Mesodermal cell (in vitro differentiated cells): ENCODE measurements around the gene IL1R1.
"Not testable (repeated sequence)": the region's sequence is repeated elsewhere in the genome, so short reads cannot be mapped to it uniquely, and the experiment has no call there.

Experiments used
- H3K27ac ChIP-seq: 2 replicates; pipeline ENCODE4 v1.7.0; 2013; ENCODE audit warnings: mild to moderate bottlenecking, low read depth, low read length, moderate library complexity; ENCODE audit not compliant: severe bottlenecking
- H3K36me3 ChIP-seq: 2 replicates; pipeline ENCODE4 v1.7.1; 2013; ENCODE audit warnings: mild to moderate bottlenecking, low read length, moderate library complexity; ENCODE audit not compliant: control insufficient read depth, insufficient read depth
- H3K4me1 ChIP-seq: one replicate; pipeline ENCODE4 v1.7.1; 2013; ENCODE audit warnings: mild to moderate bottlenecking, low read length; ENCODE audit not compliant: insufficient read depth, control insufficient read depth, poor library complexity, severe bottlenecking
- H3K4me3 ChIP-seq: 2 replicates; pipeline ENCODE4 v1.7.0; 2013; ENCODE audit warnings: low read length, control low read depth, mild to moderate bottlenecking; ENCODE audit not compliant: insufficient read depth, poor library complexity, severe bottlenecking; ENCODE audit errors: extremely low read depth
- H3K9me3 ChIP-seq: 2 replicates; pipeline ENCODE4 v1.7.1; 2013; ENCODE audit warnings: mild to moderate bottlenecking, low read length, moderate library complexity; ENCODE audit not compliant: control insufficient read depth
- WGBS, 2 experiments: methylation state at CpG; one replicate each; pipeline ENCODE4 v1.1.5; 2013; ENCODE audit warnings: missing lambda C conversion rate in 2 of 2; ENCODE audit not compliant: insufficient coverage in 2 of 2; 5-methylcytosine and 5-hydroxymethylcytosine counted together

IL1R1 gene

DNA sequence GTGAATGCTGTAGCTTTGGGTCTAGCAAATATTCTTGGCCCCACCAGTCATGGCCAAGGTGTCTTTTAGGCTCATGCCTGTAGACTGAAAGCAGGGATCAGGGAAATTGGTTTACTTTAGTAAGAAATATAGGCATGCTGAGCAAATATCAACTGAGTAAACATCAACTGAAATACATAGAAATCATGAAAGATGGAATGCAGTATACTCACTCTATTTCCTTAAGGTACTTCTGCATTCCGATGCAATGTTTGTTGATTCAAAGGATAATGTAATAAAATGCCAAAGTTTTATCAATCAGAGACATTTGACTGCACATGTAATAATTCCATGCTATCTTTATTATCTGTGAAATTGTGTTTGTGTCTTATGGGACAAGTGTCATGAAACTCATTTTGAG lies 19.6 kb upstream of the IL1R1 start:
- Histone ChIP-seq H3K4me3 (no peak overlapping the region), H3K4me1 (peaks cover 6% of the 10 kb centered on the region), H3K36me3 (no peaks in the 10 kb centered on the region), H3K27ac (no peak overlapping the region), H3K9me3 (no peaks in the 10 kb centered on the region)
- no CpG with 5 or more reads among the region's 1 CpG for WGBS, 2 experiments

DNA sequence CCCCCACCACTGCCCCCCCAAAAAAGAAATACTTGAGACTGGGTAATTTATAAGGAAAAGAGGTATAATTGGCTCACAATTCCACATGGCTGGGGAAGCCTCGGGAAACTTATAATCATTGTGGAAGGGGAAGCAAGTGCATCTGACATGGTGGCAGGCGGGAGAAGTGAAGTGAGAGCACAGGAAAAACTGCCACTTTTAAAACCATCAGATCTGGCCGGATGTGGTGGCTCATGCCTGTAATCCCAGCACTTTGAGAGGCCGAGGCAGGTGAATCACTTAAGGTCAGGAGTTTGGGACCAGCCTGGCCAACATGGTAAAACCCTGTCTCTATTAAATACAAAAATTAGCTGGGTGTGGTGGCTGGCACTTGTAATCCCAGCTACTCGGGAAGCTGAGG lies 18.1 kb upstream of the IL1R1 start:
- not testable (repeated sequence) for H3K36me3 ChIP-seq, H3K27ac ChIP-seq, H3K4me3 ChIP-seq, H3K4me1 ChIP-seq, H3K9me3 ChIP-seq
- 88 to 93% methylated on average over 4 to 5 of the region's 5 CpGs for WGBS, 2 experiments

DNA sequence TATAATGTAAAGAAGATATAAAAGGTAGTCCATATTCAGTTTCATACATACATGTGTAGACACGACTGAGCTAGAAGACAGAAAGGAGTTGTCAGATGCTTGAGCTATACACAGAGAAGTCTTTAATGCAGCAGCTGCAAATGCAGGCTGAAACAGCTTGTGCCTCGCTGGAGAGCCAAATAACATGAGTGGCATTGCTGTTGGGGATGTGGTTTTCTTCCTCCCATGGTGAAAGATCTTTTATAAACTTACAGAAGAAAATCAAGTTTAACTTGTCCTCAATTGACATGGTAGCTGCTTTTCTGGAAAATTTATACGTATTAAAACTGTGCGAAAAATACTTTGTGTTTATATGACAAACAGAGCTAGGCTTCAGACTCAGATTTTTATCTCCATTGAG lies 16.4 kb upstream of the IL1R1 start:
- no peaks in the 10 kb centered on the region for H3K36me3 ChIP-seq
- H3K9me3 ChIP-seq, result peaks cover under 1% of the 10 kb centered on the region
- 87 to 100% methylated on average over 2 to 3 of the region's 4 CpGs for WGBS, 2 experiments
- peaks cover 8% of the 10 kb centered on the region for H3K4me1 ChIP-seq
- H3K27ac ChIP-seq, result no peak overlapping the region
- no peak overlapping the region for H3K4me3 ChIP-seq

DNA sequence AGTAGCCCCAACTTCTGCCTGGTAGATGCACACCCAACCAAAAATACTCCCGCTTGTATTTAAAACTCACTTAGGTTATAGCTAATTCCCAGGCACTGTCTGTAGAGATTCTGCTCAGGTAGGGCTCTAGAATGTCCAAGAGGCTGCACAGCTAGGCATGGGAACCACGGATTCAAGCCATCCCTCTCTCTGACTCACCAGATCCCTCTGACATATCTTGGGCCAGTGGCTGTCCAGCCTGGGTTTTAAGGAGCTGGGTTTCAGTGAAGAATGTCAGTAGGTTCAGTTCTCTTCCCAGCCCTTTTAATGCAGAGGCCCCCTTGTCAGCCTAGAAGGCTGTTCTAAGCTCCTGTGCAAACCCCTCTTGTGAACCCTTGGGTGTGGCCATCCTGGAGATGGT lies 15.9 kb upstream of the IL1R1 start:
- H3K36me3 ChIP-seq, result no peaks in the 10 kb centered on the region
- WGBS, 2 experiments, result 100% methylated on average over 1 of the region's 2 CpGs
- H3K4me1 ChIP-seq, result peaks cover 8% of the 10 kb centered on the region
- H3K4me3 ChIP-seq, result no peak overlapping the region
- peaks cover 6% of the 10 kb centered on the region for H3K9me3 ChIP-seq
- H3K27ac ChIP-seq, result no peak overlapping the region

DNA sequence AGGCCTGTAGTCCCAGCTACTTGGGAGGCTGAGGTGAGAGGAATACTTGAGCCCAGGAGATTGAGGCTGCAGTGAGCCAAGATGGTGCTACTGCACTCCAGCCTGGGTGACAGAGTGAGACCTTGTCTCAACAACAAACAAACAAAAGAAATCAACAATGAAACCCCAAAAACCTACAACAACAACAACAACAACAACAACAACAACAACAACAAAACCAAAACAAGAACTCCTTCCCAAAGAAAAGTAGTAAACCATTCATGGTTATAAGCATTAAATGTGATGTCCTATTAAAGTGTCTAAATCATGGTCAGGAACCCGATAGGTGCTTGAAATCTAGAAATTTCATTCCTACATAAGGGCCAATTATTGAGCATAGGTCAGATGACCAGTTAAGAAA lies 13.5 kb upstream of the IL1R1 start:
- H3K36me3 ChIP-seq, result no peaks in the 10 kb centered on the region
- no peak overlapping the region for H3K4me3 ChIP-seq
- peaks cover 4% of the 10 kb centered on the region for H3K4me1 ChIP-seq
- peaks cover 8% of the 10 kb centered on the region for H3K9me3 ChIP-seq
- WGBS, 2 experiments, result no CpG with 5 or more reads among the region's 1 CpG
- H3K27ac ChIP-seq, result no peak overlapping the region

DNA sequence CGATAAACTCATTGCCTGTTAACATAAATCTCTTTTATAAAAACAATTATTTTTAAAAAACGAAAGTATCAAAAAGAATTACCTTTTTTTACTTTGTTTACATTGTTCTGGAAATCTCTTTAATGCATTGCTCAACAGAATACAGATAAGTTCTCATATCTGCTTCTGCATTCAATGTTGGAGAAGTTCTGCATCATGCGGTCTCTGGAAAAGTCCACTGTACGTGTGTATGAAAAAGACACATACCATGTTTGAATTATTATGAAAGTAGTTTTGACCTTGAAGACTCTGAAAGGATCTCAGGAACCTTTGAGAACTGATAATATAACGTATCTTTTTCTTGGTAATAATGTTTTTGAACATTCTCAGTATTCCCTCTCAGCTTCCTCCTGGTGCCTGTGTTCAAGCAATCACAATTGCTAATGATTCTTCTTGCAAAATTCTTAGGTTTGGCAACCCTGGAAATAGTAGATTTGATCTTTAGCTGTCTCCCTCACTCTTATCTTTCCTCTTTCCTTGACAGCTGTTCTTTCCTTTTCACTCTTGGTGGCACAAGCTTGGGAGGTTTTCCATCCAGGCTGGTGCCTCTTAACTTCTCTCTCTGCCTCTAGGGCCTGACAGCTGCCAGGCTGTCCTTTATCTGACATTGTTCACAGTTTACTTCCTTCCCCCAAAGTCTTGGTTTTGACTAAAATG lies 12.4 kb upstream of the IL1R1 start:
- no peak overlapping the region for H3K27ac ChIP-seq
- H3K9me3 ChIP-seq, result peaks cover 8% of the 10 kb centered on the region
- H3K4me1 ChIP-seq, result peaks cover 4% of the 10 kb centered on the region
- no CpG with 5 or more reads among the region's 5 CpGs for WGBS, 2 experiments
- H3K36me3 ChIP-seq, result no peaks in the 10 kb centered on the region
- H3K4me3 ChIP-seq, result no peak overlapping the region

DNA sequence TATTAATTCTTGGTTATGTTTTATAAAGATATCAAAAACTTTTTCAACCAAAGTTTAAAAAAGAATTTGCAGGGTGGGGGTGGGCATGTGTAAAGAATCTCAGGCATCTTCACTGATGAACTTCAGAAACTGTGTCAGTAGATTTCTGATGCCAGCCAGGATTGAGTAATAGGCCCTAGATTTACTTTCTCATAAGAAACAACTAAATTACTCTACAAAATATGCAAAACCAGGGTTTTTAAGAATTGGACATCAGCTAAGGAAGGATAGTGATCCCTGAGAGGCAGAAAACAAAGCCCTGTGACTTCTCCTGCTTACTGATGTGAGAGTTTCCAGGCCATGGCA lies 11.9 kb upstream of the IL1R1 start:
- no peaks in the 10 kb centered on the region for H3K36me3 ChIP-seq
- peaks cover 8% of the 10 kb centered on the region for H3K9me3 ChIP-seq
- H3K27ac ChIP-seq, result no peak overlapping the region
- no peak overlapping the region for H3K4me3 ChIP-seq
- peaks cover 4% of the 10 kb centered on the region for H3K4me1 ChIP-seq

DNA sequence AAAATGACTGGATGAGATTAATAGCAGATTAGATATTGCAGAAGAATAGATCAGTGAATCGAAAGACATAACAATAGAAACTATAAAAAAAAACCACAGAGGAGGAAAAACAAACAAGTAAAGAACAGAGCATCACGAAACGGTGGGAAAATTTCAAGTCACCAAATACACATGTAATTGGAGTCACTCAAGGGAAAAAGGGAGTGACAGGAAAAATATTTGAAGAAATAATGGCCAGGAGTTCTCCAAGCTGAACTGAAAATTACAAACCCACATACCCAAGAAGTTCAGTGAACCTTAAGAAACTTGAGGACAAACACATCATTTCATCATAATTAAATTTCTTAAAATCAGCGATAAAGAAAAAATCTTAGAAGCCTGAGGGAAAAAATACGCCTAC lies 11.0 kb upstream of the IL1R1 start:
- Histone ChIP-seq H3K9me3 (peaks cover 8% of the 10 kb centered on the region), H3K4me3 (no peak overlapping the region), H3K36me3 (no peaks in the 10 kb centered on the region), H3K4me1 (peaks cover 4% of the 10 kb centered on the region), H3K27ac (no peak overlapping the region)
- no CpG with 5 or more reads among the region's 5 CpGs for WGBS, 2 experiments

DNA sequence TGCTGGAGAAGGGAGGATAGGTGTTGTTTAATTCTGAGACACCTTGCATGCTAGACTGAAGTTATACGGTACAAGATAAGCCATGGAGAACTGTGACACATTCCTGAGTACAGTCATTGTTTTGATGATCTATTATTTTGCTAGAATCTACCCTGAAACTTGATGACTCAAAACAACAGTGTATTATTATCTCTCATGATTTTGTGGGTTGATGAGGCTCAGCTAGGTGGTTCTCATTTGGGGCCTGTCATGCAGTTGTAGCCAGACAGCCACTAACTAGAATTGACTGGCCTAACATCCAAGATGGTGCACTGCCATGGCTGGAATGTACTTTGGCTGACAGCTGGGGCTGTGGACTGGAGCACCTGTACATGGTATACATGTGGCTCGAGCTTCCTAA lies 5.4 kb upstream of the IL1R1 start:
- H3K4me3 ChIP-seq, result no peak overlapping the region
- H3K36me3 ChIP-seq, result no peaks in the 10 kb centered on the region
- peaks cover 5% of the 10 kb centered on the region for H3K4me1 ChIP-seq
- 97 to 100% methylated on average over 1 to 2 of the region's 2 CpGs for WGBS, 2 experiments
- H3K9me3 ChIP-seq, result no peaks in the 10 kb centered on the region
- H3K27ac ChIP-seq, result no peak overlapping the region

DNA sequence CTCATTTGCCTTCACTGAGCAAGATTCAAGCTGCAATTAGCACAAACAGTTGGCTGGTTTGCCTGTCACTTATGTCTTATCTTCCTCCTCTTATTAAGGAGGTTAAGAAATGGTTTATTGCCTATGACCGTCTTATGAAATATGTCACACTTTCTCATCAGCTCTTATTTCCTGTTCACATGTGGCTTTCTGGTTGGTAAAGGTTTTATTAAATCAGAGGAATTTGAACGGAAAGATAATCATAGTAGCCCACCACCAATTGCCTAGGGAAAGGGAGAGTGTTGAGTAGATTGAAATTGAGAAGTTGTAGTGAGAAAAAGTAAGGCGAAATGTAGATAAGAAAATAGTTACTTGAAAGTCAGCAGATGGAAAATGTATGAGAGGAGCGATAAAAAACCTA lies 4.2 kb upstream of the IL1R1 start:
- H3K4me1 ChIP-seq, result peaks cover 5% of the 10 kb centered on the region
- no peak overlapping the region for H3K4me3 ChIP-seq
- no peak overlapping the region for H3K27ac ChIP-seq
- H3K36me3 ChIP-seq, result no peaks in the 10 kb centered on the region
- WGBS, 2 experiments, result 98 to 100% methylated on average over 1 to 3 of the region's 4 CpGs
- no peaks in the 10 kb centered on the region for H3K9me3 ChIP-seq

DNA sequence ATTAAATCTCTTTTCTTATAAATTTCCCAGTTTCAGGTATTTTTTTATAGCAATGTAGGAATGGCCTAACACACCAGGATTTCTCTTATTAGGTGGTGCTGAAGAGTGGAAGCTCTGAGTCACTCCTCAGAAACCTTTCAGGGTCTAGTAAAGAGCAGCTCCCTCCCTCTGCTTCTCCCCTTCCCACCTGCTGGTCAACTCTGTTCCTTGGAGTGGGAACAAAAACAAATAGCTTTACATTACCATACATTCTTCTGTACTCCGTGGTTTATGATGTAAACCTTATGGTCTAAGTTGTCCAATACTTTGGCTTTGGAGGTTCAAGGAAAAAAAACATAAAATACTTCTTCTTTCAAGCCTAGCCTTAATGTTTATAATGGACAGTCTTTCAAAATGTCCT lies 2.7 kb upstream of the IL1R1 start:
- Histone ChIP-seq H3K4me3 (no peak overlapping the region), H3K36me3 (peaks cover 2% of the 10 kb centered on the region), H3K4me1 (peaks cover 5% of the 10 kb centered on the region), H3K27ac (no peak overlapping the region), H3K9me3 (peaks cover 5% of the 10 kb centered on the region)
- no CpG with 5 or more reads among the region's 1 CpG for WGBS, 2 experiments
